ENCODE data around the gene MALRD1. TPM values are rescaled to one million over a fixed set of nuclear protein-coding genes. Genes with fewer than 3 reads are reported as not detected.

MALRD1 gene
- total RNA-seq, 1 experiment from 2014 or later: 8.2 TPM

DNA sequence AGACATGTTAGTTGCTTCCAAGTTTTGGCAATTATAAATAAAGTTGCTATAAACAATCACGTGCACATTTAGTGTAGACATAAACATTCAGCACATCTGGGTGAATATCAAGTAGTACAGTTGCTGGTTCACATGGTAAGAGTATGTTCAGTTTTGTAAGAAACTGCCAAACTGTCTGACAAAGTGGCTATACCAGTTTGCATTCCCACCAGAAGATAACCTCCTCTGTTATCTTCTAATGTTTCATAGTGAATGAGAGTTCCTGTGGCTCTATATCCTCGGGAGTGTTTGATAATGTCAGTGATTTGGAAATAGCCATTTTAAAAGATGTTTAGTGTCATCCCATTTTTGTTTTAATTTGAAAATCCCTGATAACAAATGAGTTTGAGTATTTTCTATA, 508.1 kb downstream of the MALRD1 start:
- Histone ChIP-seq H3K27me3 (replicated peaks; ENCODE audit: control insufficient read depth, insufficient read depth, low read length) (no peaks in the 10 kb centered on the region), H3K36me3 (ENCODE audit: control insufficient read depth, insufficient read depth, low read length) (no peaks in the 10 kb centered on the region), H3K4me3 (ENCODE audit: low read depth, low read length) (no peak overlapping the region), H3K9me3 (no peaks in the 10 kb centered on the region), H3K4me1 (no peaks in the 10 kb centered on the region)
- Mint-ChIP-seq H3K27ac (ENCODE audit: unreplicated experiment) (no peak overlapping the region), H3K4me1 (ENCODE audit: low read depth, unreplicated experiment) (no peaks in the 10 kb centered on the region), H3K36me3 (ENCODE audit: insufficient read depth, unreplicated experiment) (no peaks in the 10 kb centered on the region), H3K4me3 (ENCODE audit: unreplicated experiment) (no peak overlapping the region), H3K9me3 (ENCODE audit: unreplicated experiment) (no peaks in the 10 kb centered on the region), H3K27me3 (ENCODE audit: insufficient read depth, unreplicated experiment) (no peaks in the 10 kb centered on the region)
- POLR2A ChIA-PET: no interaction called here
- BruUV-seq (replicated peaks): no TSS peak
- CTCF ChIA-PET: no interaction called here
- TF ChIP-seq, protein P1, sequence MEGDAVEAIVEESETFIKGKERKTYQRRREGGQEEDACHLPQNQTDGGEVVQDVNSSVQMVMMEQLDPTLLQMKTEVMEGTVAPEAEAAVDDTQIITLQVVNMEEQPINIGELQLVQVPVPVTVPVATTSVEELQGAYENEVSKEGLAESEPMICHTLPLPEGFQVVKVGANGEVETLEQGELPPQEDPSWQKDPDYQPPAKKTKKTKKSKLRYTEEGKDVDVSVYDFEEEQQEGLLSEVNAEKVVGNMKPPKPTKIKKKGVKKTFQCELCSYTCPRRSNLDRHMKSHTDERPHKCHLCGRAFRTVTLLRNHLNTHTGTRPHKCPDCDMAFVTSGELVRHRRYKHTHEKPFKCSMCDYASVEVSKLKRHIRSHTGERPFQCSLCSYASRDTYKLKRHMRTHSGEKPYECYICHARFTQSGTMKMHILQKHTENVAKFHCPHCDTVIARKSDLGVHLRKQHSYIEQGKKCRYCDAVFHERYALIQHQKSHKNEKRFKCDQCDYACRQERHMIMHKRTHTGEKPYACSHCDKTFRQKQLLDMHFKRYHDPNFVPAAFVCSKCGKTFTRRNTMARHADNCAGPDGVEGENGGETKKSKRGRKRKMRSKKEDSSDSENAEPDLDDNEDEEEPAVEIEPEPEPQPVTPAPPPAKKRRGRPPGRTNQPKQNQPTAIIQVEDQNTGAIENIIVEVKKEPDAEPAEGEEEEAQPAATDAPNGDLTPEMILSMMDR (IDR thresholded peaks at IDR 0.05; ENCODE audit: insufficient read depth in 1 of 2, low read depth in 1 of 2, low read length in 1 of 2, severe bottlenecking in 1 of 2, unreplicated experiment in 1 of 2): no peak
- no peak for DNase-seq
- intact Hi-C loops (cut with micrococcal nuclease; ENCODE audit: unreplicated experiment): no loop called here

DNA sequence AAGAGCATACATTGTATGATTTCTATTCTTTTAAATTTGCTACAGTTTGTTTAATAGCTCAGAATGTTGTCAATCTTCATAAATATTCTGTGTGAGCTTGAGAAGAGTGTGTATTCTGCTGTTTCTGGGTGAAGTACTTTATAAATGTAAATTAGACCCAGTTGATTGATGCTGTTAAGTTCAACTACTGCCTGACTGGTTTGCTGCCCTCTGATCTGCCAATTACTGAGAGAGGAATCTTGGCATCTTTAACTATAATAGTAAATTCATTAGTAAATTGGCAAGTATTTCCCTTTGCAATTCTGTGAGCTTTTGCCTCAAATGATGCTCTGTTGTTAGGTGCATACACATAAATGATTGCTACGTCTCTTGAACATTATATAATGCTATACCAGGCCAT, 512.6 kb downstream of the MALRD1 start:
- ChIA-PET CTCF (no interaction called here), POLR2A (no interaction called here)
- no peak overlapping the region for H3K27ac Mint-ChIP-seq (ENCODE audit: unreplicated experiment)
- no peak overlapping the region for H3K4me3 Mint-ChIP-seq (ENCODE audit: unreplicated experiment)
- intact Hi-C loops (cut with micrococcal nuclease; ENCODE audit: unreplicated experiment): no loop called here
- H3K27me3 ChIP-seq (replicated peaks; ENCODE audit: control insufficient read depth, insufficient read depth, low read length): no peaks in the 10 kb centered on the region
- TF ChIP-seq, protein P1 (IDR thresholded peaks at IDR 0.05; ENCODE audit: insufficient read depth in 1 of 2, low read depth in 1 of 2, low read length in 1 of 2, severe bottlenecking in 1 of 2, unreplicated experiment in 1 of 2): no peak
- no peaks in the 10 kb centered on the region for H3K9me3 ChIP-seq
- no peaks in the 10 kb centered on the region for H3K27me3 Mint-ChIP-seq (ENCODE audit: insufficient read depth, unreplicated experiment)
- no peaks in the 10 kb centered on the region for H3K4me1 Mint-ChIP-seq (ENCODE audit: low read depth, unreplicated experiment)
- H3K36me3 ChIP-seq (ENCODE audit: control insufficient read depth, insufficient read depth, low read length): no peaks in the 10 kb centered on the region
- no TSS peak for BruUV-seq (replicated peaks)
- no peaks in the 10 kb centered on the region for H3K36me3 Mint-ChIP-seq (ENCODE audit: insufficient read depth, unreplicated experiment)
- H3K4me3 ChIP-seq (ENCODE audit: low read depth, low read length): no peak overlapping the region
- no peak for DNase-seq
- no peaks in the 10 kb centered on the region for H3K9me3 Mint-ChIP-seq (ENCODE audit: unreplicated experiment)
- H3K4me1 ChIP-seq: no peaks in the 10 kb centered on the region

DNA sequence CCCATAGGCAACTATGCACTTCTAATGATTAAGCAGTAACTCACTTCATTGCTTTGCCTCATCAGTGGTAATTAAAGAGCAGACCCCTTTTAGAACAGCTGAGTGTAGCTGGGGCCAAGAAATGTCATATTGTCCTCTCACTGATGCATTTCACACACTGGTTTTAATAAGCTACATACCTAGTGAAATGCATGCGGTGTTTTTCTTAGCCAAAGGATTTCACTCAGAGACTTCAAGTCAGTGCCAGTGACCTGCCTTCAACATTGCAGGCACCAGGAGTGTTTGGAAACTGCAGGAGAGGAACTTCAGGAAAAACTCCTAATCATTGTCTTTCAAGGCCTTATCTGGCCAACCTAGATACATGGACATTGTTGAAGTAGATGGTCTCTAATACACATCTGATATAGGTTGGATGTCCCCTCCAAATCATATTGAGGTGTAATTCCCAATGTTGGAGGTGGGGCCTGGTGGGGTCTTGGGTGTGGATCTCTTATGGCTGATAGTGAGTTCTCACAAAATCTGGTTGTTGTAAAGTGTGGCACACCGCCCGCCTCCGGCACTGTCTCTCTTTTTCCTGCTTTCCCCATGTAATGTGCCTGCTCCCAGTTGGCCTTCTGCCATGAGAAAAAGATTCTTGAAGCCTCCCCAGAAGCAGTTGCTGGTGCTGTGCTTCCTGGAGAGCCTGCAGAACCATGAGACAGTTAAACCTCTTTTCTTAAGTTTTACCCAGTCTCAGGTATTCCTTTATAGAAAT, 515.0 kb downstream of the MALRD1 start:
- Mint-ChIP-seq H3K27ac (ENCODE audit: unreplicated experiment) (no peak overlapping the region), H3K36me3 (ENCODE audit: insufficient read depth, unreplicated experiment) (no peaks in the 10 kb centered on the region), H3K4me1 (ENCODE audit: low read depth, unreplicated experiment) (no peaks in the 10 kb centered on the region), H3K27me3 (ENCODE audit: insufficient read depth, unreplicated experiment) (peaks cover 3% of the 10 kb centered on the region), H3K4me3 (ENCODE audit: unreplicated experiment) (no peak overlapping the region), H3K9me3 (ENCODE audit: unreplicated experiment) (no peaks in the 10 kb centered on the region)
- CTCF ChIA-PET: no interaction called here
- Histone ChIP-seq H3K36me3 (ENCODE audit: control insufficient read depth, insufficient read depth, low read length) (no peaks in the 10 kb centered on the region), H3K27me3 (replicated peaks; ENCODE audit: control insufficient read depth, insufficient read depth, low read length) (no peaks in the 10 kb centered on the region), H3K9me3 (no peaks in the 10 kb centered on the region), H3K4me1 (no peaks in the 10 kb centered on the region), H3K4me3 (ENCODE audit: low read depth, low read length) (no peak overlapping the region)
- intact Hi-C loops (cut with micrococcal nuclease; ENCODE audit: unreplicated experiment): no loop called here
- TF ChIP-seq, protein P1 (IDR thresholded peaks at IDR 0.05; ENCODE audit: insufficient read depth in 1 of 2, low read depth in 1 of 2, low read length in 1 of 2, severe bottlenecking in 1 of 2, unreplicated experiment in 1 of 2): no peak
- no peak for DNase-seq
- POLR2A ChIA-PET: no interaction called here
- BruUV-seq (replicated peaks): no TSS peak
